ENCODE results near the gene DNAH6.
A peak's percentile ranks its signal among the peaks of the same experiment; 100 is the strongest.
"Not testable (repeated sequence)": the region's sequence is repeated elsewhere in the genome, so short reads cannot be mapped to it uniquely, and the experiment has no call there.

Gene DNAH6

GRCh38 chr2:84516234-84516986 is at the start of gene DNAH6:
DNAH6 (plus strand) TSS chr2:84516498; CDS start chr2:84517827, 1,329 bp downstream.
- peak; percentile 64 to 73 (median 70) for DNase-seq (ENCODE audit: low read depth in 4 of 4, low spot score in 1 of 4)

- DNase-seq (ENCODE audit: low read depth in 4 of 4, low spot score in 1 of 4), result no peak
Observed at GRCh38 chr2:84467389-84467788, 48.9 kb upstream of the DNAH6 start.

GRCh38 chr2:84472423-84472822 is 43.9 kb upstream of the DNAH6 start:
- DNase-seq (ENCODE audit: low read depth in 4 of 4, low spot score in 1 of 4), result not testable (repeated sequence)

- DNase-seq (ENCODE audit: low read depth in 4 of 4, low spot score in 1 of 4), result no peak
Observed at GRCh38 chr2:84472856-84473565, 43.3 kb upstream of the DNAH6 start.

- DNase-seq (ENCODE audit: low read depth in 4 of 4, low spot score in 1 of 4), result no peak
Observed at GRCh38 chr2:84474176-84474575, 42.1 kb upstream of the DNAH6 start.

GRCh38 chr2:84477886-84478285 is 38.4 kb upstream of the DNAH6 start:
- no peak for DNase-seq (ENCODE audit: low read depth in 4 of 4, low spot score in 1 of 4)

GRCh38 chr2:84478867-84479266 is 37.4 kb upstream of the DNAH6 start:
- DNase-seq (ENCODE audit: low read depth in 4 of 4, low spot score in 1 of 4), result no peak

- DNase-seq (ENCODE audit: low read depth in 4 of 4, low spot score in 1 of 4), result no peak
Observed at GRCh38 chr2:84481702-84482101, 34.6 kb upstream of the DNAH6 start.

GRCh38 chr2:84482603-84483002 is 33.7 kb upstream of the DNAH6 start:
- DNase-seq (ENCODE audit: low read depth in 4 of 4, low spot score in 1 of 4), result no peak

- DNase-seq (ENCODE audit: low read depth in 4 of 4, low spot score in 1 of 4), result no peak
Observed at GRCh38 chr2:84483320-84483719, 33.0 kb upstream of the DNAH6 start.

GRCh38 chr2:84486441-84487115 is 29.7 kb upstream of the DNAH6 start:
- no peak for DNase-seq (ENCODE audit: low read depth in 4 of 4, low spot score in 1 of 4)

GRCh38 chr2:84487298-84487996 is 28.9 kb upstream of the DNAH6 start:
- DNase-seq (ENCODE audit: low read depth in 4 of 4, low spot score in 1 of 4), result no peak

- no peak for DNase-seq (ENCODE audit: low read depth in 4 of 4, low spot score in 1 of 4)
Observed at GRCh38 chr2:84491256-84491655, 25.0 kb upstream of the DNAH6 start.

GRCh38 chr2:84491741-84492140 is 24.6 kb upstream of the DNAH6 start:
- DNase-seq (ENCODE audit: low read depth in 4 of 4, low spot score in 1 of 4), result no peak

GRCh38 chr2:84492571-84492970 is 23.7 kb upstream of the DNAH6 start:
- DNase-seq (ENCODE audit: low read depth in 4 of 4, low spot score in 1 of 4), result no peak

- no peak for DNase-seq (ENCODE audit: low read depth in 4 of 4, low spot score in 1 of 4)
Observed at GRCh38 chr2:84493514-84493913, 22.8 kb upstream of the DNAH6 start.

- DNase-seq (ENCODE audit: low read depth in 4 of 4, low spot score in 1 of 4), result no peak
Observed at GRCh38 chr2:84494070-84494469, 22.2 kb upstream of the DNAH6 start.

GRCh38 chr2:84495539-84496146 is 20.7 kb upstream of the DNAH6 start:
- no peak for DNase-seq (ENCODE audit: low read depth in 4 of 4, low spot score in 1 of 4)

GRCh38 chr2:84496386-84496785 is 19.9 kb upstream of the DNAH6 start:
- DNase-seq (ENCODE audit: low read depth in 4 of 4, low spot score in 1 of 4), result no peak

GRCh38 chr2:84497285-84497684 is 19.0 kb upstream of the DNAH6 start:
- DNase-seq (ENCODE audit: low read depth in 4 of 4, low spot score in 1 of 4), result no peak
